Measurements from ENCODE around the gene USP10. TPM values are rescaled to one million over a fixed set of nuclear protein-coding genes. Genes with fewer than 3 reads are reported as not detected.

USP10 gene
- total RNA-seq, 3 donors from 2014 or later: 118 to 142 (median 135) TPM

DNA sequence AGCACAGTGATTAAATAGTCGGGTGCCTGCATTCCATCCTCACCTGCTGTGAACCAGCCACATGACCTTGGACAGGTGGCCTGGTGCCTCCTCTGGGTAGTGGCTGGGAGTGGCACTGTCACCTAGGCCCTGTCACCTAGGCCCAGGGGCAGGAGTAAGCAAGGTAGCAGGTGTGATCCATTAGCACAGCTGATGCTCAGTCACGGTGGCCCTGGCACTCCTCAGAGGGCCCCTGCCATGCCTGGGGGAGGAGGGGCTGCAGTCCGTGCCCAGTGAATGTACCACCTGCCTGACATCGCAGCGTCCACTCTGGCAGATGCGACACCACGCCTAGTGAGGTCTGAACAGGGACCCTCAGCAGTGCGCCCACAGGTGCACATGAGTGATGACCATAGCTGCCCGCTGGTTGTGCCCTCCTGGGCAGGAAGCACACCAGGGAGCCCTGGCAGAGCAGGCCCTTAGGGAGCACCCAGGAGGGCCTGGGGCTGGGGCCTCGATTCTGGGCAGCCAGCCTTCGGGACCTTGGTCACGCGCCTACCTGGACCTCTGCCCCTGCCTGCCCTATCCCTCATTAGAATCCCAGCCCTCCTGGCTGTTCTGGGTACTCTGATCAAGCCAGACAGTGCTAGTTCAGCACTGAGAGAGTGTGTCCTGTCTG, 86.9 kb downstream of the USP10 start:
- no peak for DNase-seq
- H3K9me3 Mint-ChIP-seq: no peaks in the 10 kb centered on the region
- H3K4me1 Mint-ChIP-seq (ENCODE audit: low read depth): no peaks in the 10 kb centered on the region
- ATAC-seq: no peak
- H3K4me3 Mint-ChIP-seq: no peak overlapping the region
- H3K27me3 Mint-ChIP-seq (ENCODE audit: low read depth): no peaks in the 10 kb centered on the region
- H3K36me3 Mint-ChIP-seq (ENCODE audit: insufficient read depth): peaks cover 9% of the 10 kb centered on the region

DNA sequence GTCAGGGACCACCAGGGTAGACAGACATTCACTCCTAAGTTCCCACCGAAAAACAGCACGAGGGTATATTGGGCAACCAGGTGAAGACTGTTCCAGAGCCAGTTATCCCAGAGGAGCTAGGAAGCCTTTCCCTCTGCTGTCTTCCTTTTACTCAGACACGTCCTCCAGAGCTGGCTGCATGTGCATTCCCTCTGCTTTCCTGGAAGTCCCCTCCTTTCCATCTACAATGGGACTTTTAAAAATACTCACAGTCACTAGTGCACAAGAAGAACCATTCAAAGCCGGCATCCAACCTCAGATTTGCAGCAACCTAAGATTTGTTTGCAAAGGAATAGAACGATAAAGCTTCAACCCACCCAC, 87.4 kb downstream of the USP10 start:
- DNase-seq (no peak), ATAC-seq (no peak)
- peaks cover 6% of the 10 kb centered on the region for H3K36me3 Mint-ChIP-seq (ENCODE audit: insufficient read depth)
- no peaks in the 10 kb centered on the region for H3K9me3 Mint-ChIP-seq
- H3K27me3 Mint-ChIP-seq (ENCODE audit: low read depth): no peaks in the 10 kb centered on the region
- no peak overlapping the region for H3K4me3 Mint-ChIP-seq
- no peaks in the 10 kb centered on the region for H3K4me1 Mint-ChIP-seq (ENCODE audit: low read depth)

DNA sequence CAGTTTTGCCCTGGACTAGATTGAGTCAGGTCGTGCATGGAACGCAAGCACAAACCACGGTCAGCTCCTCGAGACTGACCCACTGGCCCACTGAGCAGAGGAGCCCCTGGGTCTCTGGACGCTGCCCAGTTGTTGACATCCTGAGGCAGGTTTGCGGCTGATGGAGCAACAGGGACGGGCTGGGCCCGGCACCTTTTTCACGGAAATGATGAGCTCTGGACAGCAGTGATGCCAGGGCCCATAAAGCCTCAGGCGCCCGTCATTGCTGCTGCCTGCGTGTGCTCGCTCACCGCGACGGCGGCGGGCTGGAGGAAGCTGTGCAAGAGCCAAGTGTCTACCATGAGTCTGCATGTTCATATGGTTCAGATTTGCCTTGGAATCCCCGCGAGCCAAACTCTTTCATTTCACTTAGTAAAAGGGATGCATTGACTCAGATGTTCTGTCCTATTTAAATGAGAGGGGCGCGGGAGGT, 89.2 kb downstream of the USP10 start:
- Mint-ChIP-seq H3K27me3 (ENCODE audit: low read depth) (no peaks in the 10 kb centered on the region), H3K4me3 (no peak overlapping the region), H3K4me1 (ENCODE audit: low read depth) (no peaks in the 10 kb centered on the region), H3K9me3 (no peaks in the 10 kb centered on the region), H3K36me3 (ENCODE audit: insufficient read depth) (peaks cover 6% of the 10 kb centered on the region)
- DNase-seq: no peak
- no peak for ATAC-seq

DNA sequence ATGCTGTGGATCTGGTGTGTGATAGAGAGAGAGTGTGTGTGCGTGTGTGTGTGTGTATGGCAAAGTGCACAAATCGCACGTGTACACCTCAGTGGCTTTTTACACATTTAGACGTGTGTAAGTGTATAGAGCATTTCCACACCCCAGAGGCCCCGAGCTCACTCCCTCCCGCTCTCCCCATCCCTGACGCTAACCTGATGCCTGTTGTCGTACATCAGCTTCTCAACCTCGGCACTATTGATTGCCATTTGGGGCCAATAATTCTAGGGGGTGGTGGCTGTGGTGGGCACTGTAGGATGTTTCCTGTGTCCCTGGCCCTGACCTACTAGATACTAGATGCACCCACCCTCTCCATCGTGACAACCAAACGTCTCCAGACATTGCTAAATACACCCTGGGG, 89.6 kb downstream of the USP10 start:
- Mint-ChIP-seq H3K27me3 (ENCODE audit: low read depth) (no peaks in the 10 kb centered on the region), H3K36me3 (ENCODE audit: insufficient read depth) (peaks cover 6% of the 10 kb centered on the region), H3K9me3 (no peaks in the 10 kb centered on the region), H3K4me3 (no peak overlapping the region), H3K4me1 (ENCODE audit: low read depth) (no peaks in the 10 kb centered on the region)
- ATAC-seq (no peak), DNase-seq (no peak)

DNA sequence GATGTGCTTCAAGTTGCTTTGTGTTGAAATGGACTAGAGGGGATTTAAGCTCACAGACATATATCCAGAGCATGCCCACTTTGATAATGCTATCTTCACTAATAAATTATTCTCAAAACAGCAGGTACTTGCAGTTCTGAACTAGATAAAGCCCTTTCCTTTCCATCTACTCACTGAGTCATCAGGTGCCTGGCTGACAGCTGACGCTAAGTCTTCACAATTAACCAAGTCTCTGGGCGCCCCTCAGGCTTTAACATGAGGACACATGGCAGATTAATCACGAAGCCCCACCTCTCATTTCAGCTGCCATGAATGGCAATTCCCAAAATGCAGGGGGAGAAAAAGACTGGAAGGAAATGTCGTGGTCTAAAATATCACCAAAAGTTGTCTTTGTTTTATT, 90.5 kb downstream of the USP10 start:
- ATAC-seq (no peak), DNase-seq (no peak)
- Mint-ChIP-seq H3K4me3 (no peak overlapping the region), H3K36me3 (ENCODE audit: insufficient read depth) (peaks cover 8% of the 10 kb centered on the region), H3K9me3 (no peaks in the 10 kb centered on the region), H3K4me1 (ENCODE audit: low read depth) (no peaks in the 10 kb centered on the region), H3K27me3 (ENCODE audit: low read depth) (no peaks in the 10 kb centered on the region)

DNA sequence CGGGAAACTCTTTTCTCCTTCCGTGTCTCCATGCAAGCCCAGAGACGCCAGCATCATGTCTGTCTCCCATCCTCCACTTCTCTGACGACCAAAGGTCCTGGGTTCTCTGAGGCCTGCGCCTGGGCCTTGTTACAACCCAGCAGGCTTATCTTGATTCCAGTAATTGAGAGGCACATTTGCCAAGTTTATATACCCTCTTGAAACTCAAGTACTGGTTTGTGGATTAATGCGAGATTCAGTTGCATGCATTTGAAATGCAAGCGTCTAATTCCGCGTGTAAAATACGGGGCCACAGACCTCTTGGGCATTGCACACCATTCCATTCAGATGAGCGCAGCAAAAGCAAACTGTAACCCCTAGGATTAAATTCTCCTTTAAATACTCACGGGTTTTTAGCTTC, 91.3 kb downstream of the USP10 start:
- no peaks in the 10 kb centered on the region for H3K4me1 Mint-ChIP-seq (ENCODE audit: low read depth)
- no peak overlapping the region for H3K4me3 Mint-ChIP-seq
- H3K36me3 Mint-ChIP-seq (ENCODE audit: insufficient read depth): peaks cover 10% of the 10 kb centered on the region
- no peak for ATAC-seq
- no peak for DNase-seq
- no peaks in the 10 kb centered on the region for H3K9me3 Mint-ChIP-seq
- H3K27me3 Mint-ChIP-seq (ENCODE audit: low read depth): no peaks in the 10 kb centered on the region

DNA sequence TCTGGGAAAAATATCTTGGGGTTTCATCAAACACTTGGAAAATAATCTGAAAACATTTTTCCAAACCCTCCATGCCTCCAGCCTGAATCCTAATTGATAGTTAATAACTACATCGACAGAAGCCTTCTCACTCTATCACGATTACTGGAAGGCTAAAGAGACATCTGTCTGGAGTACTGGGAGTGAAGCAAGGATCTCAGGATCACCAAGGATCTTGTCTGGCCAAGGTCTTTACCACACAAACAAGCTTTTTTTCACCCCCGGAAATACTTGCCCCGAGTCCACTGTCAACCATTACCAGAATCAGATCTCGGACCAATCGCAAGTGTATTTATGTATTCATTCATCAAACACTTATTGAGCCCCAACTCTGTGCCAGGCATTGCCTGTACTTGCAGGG, 91.7 kb downstream of the USP10 start:
- Mint-ChIP-seq H3K9me3 (no peaks in the 10 kb centered on the region), H3K36me3 (ENCODE audit: insufficient read depth) (peaks cover 7% of the 10 kb centered on the region), H3K4me1 (ENCODE audit: low read depth) (no peaks in the 10 kb centered on the region), H3K27me3 (ENCODE audit: low read depth) (no peaks in the 10 kb centered on the region), H3K4me3 (no peak overlapping the region)
- DNase-seq (no peak), ATAC-seq (no peak)

DNA sequence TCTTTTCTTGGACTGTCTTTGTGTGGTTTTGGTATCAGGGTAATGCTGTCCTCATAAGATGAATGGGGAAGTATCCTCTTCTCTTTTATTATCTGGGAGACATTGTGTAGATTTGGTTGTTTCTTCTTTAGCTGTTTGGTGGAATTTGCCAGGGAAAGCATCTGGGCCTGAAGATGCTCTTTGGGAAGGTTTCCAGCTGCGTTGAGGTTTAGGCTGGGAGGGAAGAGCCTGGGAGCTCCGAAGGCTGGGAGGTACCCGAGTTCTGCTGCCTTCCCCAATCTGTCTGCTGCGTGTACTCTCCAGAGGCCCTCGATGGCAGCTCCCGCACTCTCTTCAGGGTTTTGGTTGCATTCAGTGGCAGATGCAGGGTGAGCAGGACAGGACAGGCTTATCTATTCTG, 94.4 kb downstream of the USP10 start:
- H3K4me1 Mint-ChIP-seq (ENCODE audit: low read depth): no peaks in the 10 kb centered on the region
- no peaks in the 10 kb centered on the region for H3K9me3 Mint-ChIP-seq
- no peak overlapping the region for H3K4me3 Mint-ChIP-seq
- no peaks in the 10 kb centered on the region for H3K27me3 Mint-ChIP-seq (ENCODE audit: low read depth)
- ATAC-seq: no peak
- no peak for DNase-seq
- peaks cover 4% of the 10 kb centered on the region for H3K36me3 Mint-ChIP-seq (ENCODE audit: insufficient read depth)

DNA sequence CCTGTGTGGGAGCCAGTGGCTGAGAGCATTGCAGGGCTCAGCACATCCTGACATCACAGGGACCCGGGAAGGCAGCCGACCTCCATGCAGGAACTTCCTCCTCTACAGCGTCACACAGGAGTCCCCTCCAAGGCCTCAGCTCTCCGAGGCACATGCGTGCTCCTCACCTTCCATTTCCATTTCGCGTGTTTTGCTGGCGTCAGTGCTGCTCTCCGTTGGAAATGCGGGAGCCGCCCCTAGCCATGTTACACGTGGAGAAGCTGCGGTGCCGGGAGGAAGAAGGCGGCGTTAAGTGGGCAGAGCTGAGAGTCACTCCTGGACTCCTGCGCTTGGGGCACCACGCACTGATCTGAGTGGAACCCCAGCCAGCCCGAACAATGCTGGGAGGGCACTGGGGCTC, 94.8 kb downstream of the USP10 start:
- DNase-seq (no peak), ATAC-seq (no peak)
- no peaks in the 10 kb centered on the region for H3K27me3 Mint-ChIP-seq (ENCODE audit: low read depth)
- peaks cover 5% of the 10 kb centered on the region for H3K36me3 Mint-ChIP-seq (ENCODE audit: insufficient read depth)
- no peak overlapping the region for H3K4me3 Mint-ChIP-seq
- no peaks in the 10 kb centered on the region for H3K4me1 Mint-ChIP-seq (ENCODE audit: low read depth)
- H3K9me3 Mint-ChIP-seq: peaks cover 1% of the 10 kb centered on the region

DNA sequence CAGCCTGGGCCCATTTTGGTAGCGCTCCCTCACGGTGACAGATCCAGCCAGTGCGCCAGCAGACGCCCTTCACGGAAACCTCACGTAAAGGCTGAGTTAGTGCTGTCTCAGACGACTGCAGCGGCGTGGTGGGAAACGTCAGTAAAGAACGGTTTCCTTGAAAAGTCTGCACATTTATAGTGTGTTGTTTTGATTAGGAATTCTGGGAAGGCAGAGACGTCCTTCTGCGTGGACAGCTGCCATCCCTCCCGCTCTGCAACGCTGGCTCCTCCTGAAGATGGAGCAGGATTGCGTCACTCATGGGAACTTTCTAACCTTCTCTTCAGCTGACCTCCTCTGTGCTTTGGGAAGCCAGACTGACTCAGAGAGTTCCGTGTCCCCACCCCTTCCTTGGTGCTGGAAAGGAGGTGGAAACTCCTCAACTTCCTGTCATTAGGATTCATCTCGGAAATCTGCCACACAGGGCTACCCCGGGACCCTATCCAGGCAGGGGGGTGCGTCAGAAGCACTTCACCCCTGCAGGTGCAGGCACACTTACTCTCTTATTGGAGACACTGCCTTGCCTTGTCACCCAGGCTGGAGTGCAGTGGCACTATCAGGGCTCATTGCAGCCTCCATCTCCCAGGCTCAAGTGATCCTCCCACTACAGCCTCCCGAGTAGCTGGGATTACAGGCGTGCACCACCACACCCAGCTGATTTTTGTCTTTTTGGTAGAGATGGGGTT, 95.7 kb downstream of the USP10 start:
- H3K9me3 Mint-ChIP-seq: peaks cover 3% of the 10 kb centered on the region
- no peaks in the 10 kb centered on the region for H3K4me1 Mint-ChIP-seq (ENCODE audit: low read depth)
- ATAC-seq (no peak), DNase-seq (no peak)
- peaks cover 5% of the 10 kb centered on the region for H3K36me3 Mint-ChIP-seq (ENCODE audit: insufficient read depth)
- no peak overlapping the region for H3K4me3 Mint-ChIP-seq
- H3K27me3 Mint-ChIP-seq (ENCODE audit: low read depth): no peaks in the 10 kb centered on the region

DNA sequence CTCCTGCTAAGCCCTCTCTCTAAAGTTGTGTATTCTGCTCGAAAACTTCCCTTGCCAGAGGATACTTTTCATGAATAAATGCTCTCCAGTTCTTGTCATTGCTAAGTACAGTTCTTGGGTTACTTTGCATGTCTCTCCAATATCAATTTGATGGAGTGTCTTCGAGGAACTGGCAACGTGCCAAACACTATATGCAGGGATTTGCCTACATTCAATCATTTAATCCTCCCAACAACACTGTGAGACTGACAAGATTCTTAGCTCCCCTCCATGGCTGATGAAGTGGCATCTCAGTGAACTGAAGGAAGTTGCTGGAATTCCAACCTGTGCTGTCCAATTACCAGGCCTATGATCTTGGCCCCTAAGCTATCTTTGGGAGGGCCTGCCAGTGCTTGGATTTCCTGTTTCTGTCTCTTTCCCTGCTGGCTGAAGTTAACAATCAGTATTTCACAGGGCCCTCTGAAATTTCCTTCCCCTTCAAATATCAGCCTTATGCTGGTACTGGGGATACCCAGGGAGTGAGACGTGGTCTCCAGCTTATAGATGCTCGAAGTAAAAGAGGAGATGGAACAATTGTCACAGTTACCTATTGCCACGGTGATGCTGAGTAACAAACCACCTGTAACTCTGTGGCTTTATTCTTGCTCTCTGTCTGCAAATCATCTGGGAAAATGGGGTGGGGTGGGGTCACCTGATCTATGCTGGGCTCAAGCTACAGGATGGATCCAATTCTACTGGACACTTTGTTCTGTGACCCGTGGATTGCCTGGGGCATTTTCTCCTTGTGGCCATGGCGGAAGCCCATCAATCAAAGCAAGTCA, 100.6 kb downstream of the USP10 start:
- no peak overlapping the region for H3K4me3 Mint-ChIP-seq
- no peak for DNase-seq
- H3K27me3 Mint-ChIP-seq (ENCODE audit: low read depth): no peaks in the 10 kb centered on the region
- no peak for ATAC-seq
- H3K36me3 Mint-ChIP-seq (ENCODE audit: insufficient read depth): peaks cover 2% of the 10 kb centered on the region
- H3K9me3 Mint-ChIP-seq: peaks cover 3% of the 10 kb centered on the region
- no peaks in the 10 kb centered on the region for H3K4me1 Mint-ChIP-seq (ENCODE audit: low read depth)

DNA sequence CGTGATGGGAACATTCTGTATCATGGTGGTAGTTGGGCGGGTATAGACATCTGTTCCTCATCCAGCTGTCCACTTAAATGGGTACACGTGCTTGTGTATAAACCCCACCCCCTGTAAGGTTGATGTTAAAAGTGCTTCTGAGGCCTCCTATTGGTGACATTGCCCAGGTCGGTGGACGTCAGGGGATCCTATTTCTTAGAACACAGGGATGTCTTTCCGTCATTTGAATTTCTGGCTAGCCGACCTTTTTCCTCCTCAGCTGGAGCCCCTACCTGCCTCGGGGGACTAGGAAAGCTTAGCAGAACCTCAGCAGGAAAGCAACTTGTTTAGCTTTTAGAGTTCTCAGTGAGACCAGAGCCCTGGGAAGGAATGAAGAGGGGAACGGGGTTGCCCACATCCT, 103.3 kb downstream of the USP10 start:
- Mint-ChIP-seq H3K9me3 (peaks cover 3% of the 10 kb centered on the region), H3K4me3 (no peak overlapping the region), H3K27me3 (ENCODE audit: low read depth) (no peaks in the 10 kb centered on the region), H3K4me1 (ENCODE audit: low read depth) (no peaks in the 10 kb centered on the region), H3K36me3 (ENCODE audit: insufficient read depth) (peaks cover 1% of the 10 kb centered on the region)
- no peak for DNase-seq
- ATAC-seq: no peak

DNA sequence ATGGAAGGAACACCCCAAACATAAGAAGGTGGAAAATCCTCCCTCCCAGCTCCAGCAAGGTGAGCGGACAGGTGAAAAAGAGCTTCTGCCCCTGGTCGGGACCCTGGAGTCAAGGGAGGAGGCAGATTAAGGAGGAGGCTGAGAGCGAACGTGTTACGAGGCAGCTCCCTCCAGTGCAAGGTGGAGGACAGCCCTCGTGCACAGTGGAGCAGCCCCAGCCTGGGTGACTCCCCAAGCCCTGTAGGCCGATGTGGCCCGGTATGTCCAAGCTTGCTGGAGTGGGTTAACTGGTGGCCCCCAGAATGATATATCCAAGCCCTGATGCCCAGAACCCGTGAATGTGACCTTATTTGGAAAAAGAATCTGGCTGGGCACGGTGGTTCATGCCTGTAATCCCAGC, 104.5 kb downstream of the USP10 start:
- DNase-seq (no peak), ATAC-seq (no peak)
- Mint-ChIP-seq H3K27me3 (ENCODE audit: low read depth) (no peaks in the 10 kb centered on the region), H3K36me3 (ENCODE audit: insufficient read depth) (peaks cover 1% of the 10 kb centered on the region), H3K9me3 (peaks cover 3% of the 10 kb centered on the region), H3K4me3 (no peak overlapping the region), H3K4me1 (ENCODE audit: low read depth) (no peaks in the 10 kb centered on the region)

DNA sequence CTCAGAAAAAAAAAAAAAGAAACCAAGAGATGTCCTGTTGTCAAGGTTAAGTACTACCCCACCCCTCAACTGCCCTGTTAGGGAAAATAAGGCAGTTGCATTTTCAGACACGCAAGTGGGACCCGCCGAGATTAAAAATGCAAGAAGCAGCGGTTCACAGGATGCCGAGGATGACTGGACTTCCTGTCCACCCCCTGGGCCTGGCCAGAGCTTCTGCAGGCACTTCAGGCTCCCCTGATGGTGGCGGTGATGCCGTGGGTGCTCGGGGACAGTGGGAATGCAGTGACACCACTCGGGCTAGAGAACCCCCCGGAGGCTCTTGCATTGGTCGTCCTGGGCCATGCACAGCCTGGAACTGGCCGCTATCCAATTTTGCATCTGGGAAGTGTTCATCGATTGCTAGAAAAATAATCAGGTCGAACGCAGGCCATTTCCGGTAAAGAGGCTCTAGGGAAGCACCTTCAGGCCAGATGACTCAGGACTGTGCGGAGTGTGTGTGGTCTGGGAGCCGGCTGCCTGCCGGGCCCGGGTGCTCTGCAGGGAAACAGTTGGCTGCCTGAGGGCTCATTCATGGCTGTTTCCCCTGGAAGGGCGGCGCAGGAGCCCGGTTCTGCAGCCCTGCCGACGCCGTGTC, 106.6 kb downstream of the USP10 start:
- H3K27me3 Mint-ChIP-seq (ENCODE audit: low read depth): no peaks in the 10 kb centered on the region
- ATAC-seq: no peak
- no peaks in the 10 kb centered on the region for H3K9me3 Mint-ChIP-seq
- DNase-seq: no peak
- H3K4me3 Mint-ChIP-seq: no peak overlapping the region
- peaks cover 10% of the 10 kb centered on the region for H3K4me1 Mint-ChIP-seq (ENCODE audit: low read depth)
- no peaks in the 10 kb centered on the region for H3K36me3 Mint-ChIP-seq (ENCODE audit: insufficient read depth)

All from activated T-cell treated with anti-CD3 and anti-CD28 coated beads, Interleukin-2, amount 50 U/mL, for 4 hours (primary cell).